Activated CD4-positive, alpha-beta T cell treated with anti-CD3 and anti-CD28 coated beads, Interleukin-2, amount 10 ng/mL, durations not matched to agents 24 days and 14 days (primary cell): ENCODE results near the gene CBFB. TPM values are rescaled to one million over a fixed set of nuclear protein-coding genes. Genes with fewer than 3 reads are reported as not detected.

Experiments
- DNase-seq: peaks from one replicate; pipeline ENCODE4 v3.0.0; 2022
- H3K27ac Mint-ChIP-seq: one replicate; pipeline ENCODE4 v1.8.0; 2022; ENCODE audit warnings: mild to moderate bottlenecking, mixed read lengths
- H3K27me3 Mint-ChIP-seq: one replicate; pipeline ENCODE4 v1.8.0; 2022; ENCODE audit warnings: mixed read lengths
- H3K36me3 Mint-ChIP-seq: one replicate; pipeline ENCODE4 v1.8.0; 2022; ENCODE audit warnings: low read depth, mild to moderate bottlenecking, mixed read lengths
- H3K4me1 Mint-ChIP-seq: one replicate; pipeline ENCODE4 v1.8.0; 2021; ENCODE audit warnings: mixed read lengths
- H3K4me3 Mint-ChIP-seq: one replicate; pipeline ENCODE4 v1.8.0; 2022; ENCODE audit warnings: mild to moderate bottlenecking, moderate library complexity, mixed read lengths
- H3K9me3 Mint-ChIP-seq: one replicate; pipeline ENCODE4 v1.8.0; 2021; ENCODE audit warnings: mixed read lengths
- intact Hi-C: fragments of 100-400 bp; cut with micrococcal nuclease; formaldehyde crosslinking; loops from one replicate; pipeline ENCODE4 v1.15.1; 2023
- total RNA-seq: library from RNA; stranded (reverse); gene quantifications from 2 replicates; pipeline ENCODE4 v1.2.3, GENCODE V29; 2022

CBFB gene
- total RNA-seq, 1 donor from 2014 or later = 163 TPM

DNA sequence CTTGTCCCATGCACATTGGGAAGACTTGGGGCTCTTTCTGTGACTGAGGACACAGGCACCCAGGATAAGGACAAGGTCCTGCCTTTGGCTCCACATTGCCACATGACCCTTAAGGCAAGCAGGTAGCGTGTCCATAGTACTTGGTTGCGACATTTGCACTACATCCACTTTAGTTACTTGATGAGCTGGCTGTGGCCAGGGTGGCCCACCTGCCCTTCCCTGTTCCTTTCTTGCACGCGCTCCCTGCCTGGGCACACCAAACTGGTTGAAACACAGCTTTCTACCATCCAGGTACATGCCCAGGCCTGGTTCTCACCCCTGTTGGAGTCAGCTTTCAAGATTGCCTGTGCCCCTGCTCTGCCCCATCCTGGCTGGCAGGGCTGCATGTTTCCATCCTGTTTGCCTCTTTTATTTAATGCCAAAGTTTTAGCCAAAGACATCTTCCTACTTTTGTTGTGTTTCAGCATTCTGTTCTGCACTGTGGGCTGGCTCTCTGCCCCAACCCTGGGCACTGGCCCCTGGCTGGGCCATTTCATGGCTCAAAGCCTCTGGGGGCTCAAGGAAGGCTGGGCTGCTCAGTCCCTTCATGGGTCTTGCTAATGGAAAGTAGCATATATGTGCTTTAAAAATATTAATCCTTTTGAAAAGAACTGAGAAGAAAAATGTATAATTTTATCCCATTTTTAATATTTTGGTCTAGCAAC, 118.6 kb downstream of the CBFB start:
- intact Hi-C loops = no loop called here
- Mint-ChIP-seq H3K36me3 (peaks cover 40% of the 10 kb centered on the region), H3K27me3 (no peaks in the 10 kb centered on the region), H3K4me3 (no peak overlapping the region), H3K9me3 (no peaks in the 10 kb centered on the region), H3K27ac (no peak overlapping the region), H3K4me1 (peaks cover 15% of the 10 kb centered on the region)
- no peak for DNase-seq

DNA sequence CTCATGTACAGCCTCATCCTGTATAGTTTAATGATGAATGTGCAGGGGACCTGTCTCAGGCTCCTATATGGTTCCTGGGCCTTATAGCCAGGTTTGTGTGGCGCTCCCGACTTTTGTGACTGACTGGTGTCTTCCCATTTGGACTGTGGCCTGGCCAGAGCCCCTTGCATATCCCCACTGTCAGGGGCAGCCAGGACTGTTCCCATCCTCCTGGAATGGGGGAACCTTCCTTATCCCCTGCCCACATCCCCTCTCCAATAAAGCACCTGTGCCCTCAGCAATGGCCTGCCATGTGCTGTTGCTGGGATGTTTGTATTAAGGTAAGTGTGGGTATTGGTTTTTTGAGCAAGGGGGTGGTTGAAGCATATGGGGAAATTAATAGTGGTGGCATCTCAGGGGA, 119.3 kb downstream of the CBFB start:
- peaks cover 21% of the 10 kb centered on the region for H3K4me1 Mint-ChIP-seq
- intact Hi-C loops = no loop called here
- H3K27ac Mint-ChIP-seq = no peak overlapping the region
- H3K9me3 Mint-ChIP-seq = no peaks in the 10 kb centered on the region
- no peaks in the 10 kb centered on the region for H3K27me3 Mint-ChIP-seq
- no peak for DNase-seq
- peak overlapping the region; percentile 4 for H3K4me3 Mint-ChIP-seq
- peaks cover 42% of the 10 kb centered on the region for H3K36me3 Mint-ChIP-seq

DNA sequence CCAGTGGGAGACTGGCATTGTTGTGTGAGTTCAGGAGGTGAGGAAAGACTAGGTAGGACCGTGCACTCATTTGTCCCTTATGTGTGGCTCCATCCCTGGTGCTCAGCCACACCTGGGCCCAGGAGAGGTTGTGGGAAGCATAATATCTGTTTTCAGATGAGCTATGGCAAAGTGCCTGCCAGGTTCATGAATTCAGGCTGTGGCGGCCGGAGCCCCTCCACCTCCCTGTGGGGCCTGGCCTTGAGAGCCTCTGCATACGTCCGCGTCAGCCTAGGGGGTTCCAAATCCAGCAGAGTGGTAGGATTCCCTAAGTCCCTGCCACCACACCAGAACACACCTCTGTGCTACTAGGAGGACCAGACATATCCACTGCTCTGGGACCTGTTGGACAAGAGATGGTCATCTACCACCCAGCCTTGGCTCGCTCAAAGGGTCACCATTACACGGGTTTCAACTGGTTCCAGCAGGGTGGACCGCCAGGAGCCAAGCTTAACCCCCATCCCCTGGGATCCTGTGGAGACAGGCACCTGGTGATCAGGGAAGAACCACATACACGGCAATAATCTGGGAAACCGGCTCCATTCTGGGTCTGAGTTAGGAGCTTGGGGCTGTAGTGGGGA, 119.8 kb downstream of the CBFB start:
- peaks cover 25% of the 10 kb centered on the region for H3K4me1 Mint-ChIP-seq
- intact Hi-C loops = no loop called here
- DNase-seq = no peak
- no peaks in the 10 kb centered on the region for H3K27me3 Mint-ChIP-seq
- H3K4me3 Mint-ChIP-seq = peak overlapping the region; percentile 57
- H3K27ac Mint-ChIP-seq = no peak overlapping the region
- H3K9me3 Mint-ChIP-seq = no peaks in the 10 kb centered on the region
- H3K36me3 Mint-ChIP-seq = peaks cover 42% of the 10 kb centered on the region

DNA sequence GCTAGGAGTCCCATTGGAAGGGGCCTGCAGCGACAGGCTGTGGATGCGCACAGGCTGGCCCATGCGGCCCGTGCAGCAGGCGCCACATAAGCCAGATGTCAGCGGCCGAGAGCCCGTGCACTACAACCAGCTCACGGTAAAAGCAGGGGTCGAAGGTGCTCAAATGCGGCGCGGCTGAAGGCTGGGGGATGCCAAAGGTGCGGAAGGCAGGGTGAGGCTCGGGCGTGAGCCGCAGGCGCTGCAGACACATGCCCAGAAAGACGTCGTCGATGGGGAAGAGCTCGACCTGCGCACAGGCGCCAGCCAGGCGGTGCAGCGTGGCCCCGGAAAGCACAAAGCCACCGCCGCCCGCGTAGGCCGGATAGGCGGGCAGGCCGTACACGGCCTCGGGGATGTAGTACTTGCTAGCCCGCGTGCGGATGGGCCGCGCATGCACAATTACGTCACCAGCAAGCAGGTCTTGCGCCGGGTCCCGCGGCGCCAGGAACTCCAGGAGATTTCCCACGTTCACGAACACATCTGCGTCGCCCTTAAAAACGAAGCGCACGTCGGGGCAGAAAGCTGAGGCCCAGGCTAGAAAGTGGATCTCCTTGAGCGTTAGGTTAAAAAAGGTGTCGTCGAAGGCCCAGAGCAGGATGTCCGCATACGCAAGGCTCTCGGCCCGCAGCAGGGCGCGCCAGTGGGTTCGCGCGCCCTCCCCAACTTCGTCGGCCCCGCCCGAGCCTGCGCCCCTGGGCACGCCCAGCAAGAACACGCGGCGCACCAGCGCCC, 120.5 kb downstream of the CBFB start:
- no peak overlapping the region for H3K27ac Mint-ChIP-seq
- H3K4me3 Mint-ChIP-seq = peak overlapping the region; percentile 57
- no peaks in the 10 kb centered on the region for H3K27me3 Mint-ChIP-seq
- no peak for DNase-seq
- intact Hi-C loops = no loop called here
- peaks cover 44% of the 10 kb centered on the region for H3K36me3 Mint-ChIP-seq
- H3K4me1 Mint-ChIP-seq = peaks cover 29% of the 10 kb centered on the region
- no peaks in the 10 kb centered on the region for H3K9me3 Mint-ChIP-seq

DNA sequence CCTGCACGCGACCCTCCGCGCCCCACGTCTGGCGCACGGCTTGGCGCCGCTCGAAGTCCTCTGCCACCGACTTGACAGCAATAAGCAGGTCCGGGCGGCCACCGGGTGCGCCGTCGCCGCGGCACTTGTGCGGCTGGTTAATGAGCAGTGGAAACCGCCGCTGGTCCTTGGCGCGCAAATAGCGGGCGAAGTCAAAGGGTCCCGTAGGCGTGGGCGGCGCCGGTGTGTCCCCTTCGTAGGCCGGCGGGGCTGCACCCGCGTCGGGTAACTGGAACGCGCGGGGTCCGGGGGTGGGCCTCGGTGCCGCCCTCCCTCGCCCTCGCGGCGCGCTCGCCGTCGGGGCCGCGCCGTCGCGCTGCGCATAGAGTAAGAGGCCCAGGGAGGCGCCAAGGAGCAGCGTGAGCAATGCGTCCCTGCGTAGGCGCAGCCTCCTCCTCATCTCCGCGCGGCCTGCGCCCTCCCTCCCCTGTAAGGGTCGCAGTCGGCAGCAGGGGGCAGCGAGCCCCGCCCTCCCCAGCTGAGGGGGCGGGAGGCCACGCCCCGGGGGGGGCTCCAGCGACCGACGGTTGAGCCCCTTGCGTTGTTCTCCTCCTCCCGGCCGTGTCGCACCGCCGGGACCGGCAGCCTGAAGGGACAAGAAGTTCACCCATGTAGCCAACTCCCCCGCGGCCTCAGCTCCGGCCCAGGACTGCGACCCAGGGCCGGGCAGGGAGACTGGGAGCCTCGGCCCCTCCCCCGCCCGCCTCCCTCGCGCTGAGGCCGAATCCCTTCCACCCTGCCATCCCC, 121.3 kb downstream of the CBFB start:
- no peaks in the 10 kb centered on the region for H3K27me3 Mint-ChIP-seq
- peak; percentile 85 for DNase-seq
- H3K27ac Mint-ChIP-seq = no peak overlapping the region
- peak overlapping the region; percentile 70 for H3K4me3 Mint-ChIP-seq
- H3K4me1 Mint-ChIP-seq = peaks cover 30% of the 10 kb centered on the region
- no peaks in the 10 kb centered on the region for H3K9me3 Mint-ChIP-seq
- intact Hi-C loops = no loop called here
- peaks cover 42% of the 10 kb centered on the region for H3K36me3 Mint-ChIP-seq

Other genes with a start within 250 kb of the CBFB start
- gene TERB1, start 227.6 kb upstream of the CBFB start, total RNA-seq = 0.37 TPM in 1 of 2 replicates, not detected in the other
- 118 and 125 TPM in 2 replicates for gene NAE1, start 198.2 kb upstream of the CBFB start, total RNA-seq
- 0.28 and 0.56 TPM in 2 replicates for gene CA7, start 184.7 kb upstream of the CBFB start, total RNA-seq
- 48.0 and 51.8 TPM in 2 replicates for gene PDP2, start 148.6 kb upstream of the CBFB start, total RNA-seq
- gene CDH16, start 110.3 kb upstream of the CBFB start, total RNA-seq = not detected in 2 replicates
- gene RRAD, start 103.6 kb upstream of the CBFB start, total RNA-seq = 1.3 TPM in 2 replicates
- 170 and 176 TPM in 2 replicates for gene CIAO2B, start 94.7 kb upstream of the CBFB start, total RNA-seq
- 30.6 and 33.6 TPM in 2 replicates for gene CES2, start 93.6 kb upstream of the CBFB start, total RNA-seq
- 6.8 and 7.0 TPM in 2 replicates for gene CES3, start 67.9 kb upstream of the CBFB start, total RNA-seq
- gene CES4A, start 40.6 kb upstream of the CBFB start, total RNA-seq = 27.0 and 27.5 TPM in 2 replicates
- 19.4 and 19.8 TPM in 2 replicates for gene PHAF1, start 80.8 kb downstream of the CBFB start, total RNA-seq
- gene B3GNT9, start 121.8 kb downstream of the CBFB start, total RNA-seq = 5.5 and 5.6 TPM in 2 replicates
- gene TRADD, start 130.8 kb downstream of the CBFB start, total RNA-seq = 28.9 and 30.1 TPM in 2 replicates
- gene FBXL8, start 130.8 kb downstream of the CBFB start, total RNA-seq = 25.1 and 30.0 TPM in 2 replicates
- 48.5 and 54.0 TPM in 2 replicates for gene HSF4, start 135.6 kb downstream of the CBFB start, total RNA-seq
- gene NOL3, start 141.4 kb downstream of the CBFB start, total RNA-seq = 31.0 and 36.7 TPM in 2 replicates
- 51.3 and 55.1 TPM in 2 replicates for gene MATCAP1, start 154.8 kb downstream of the CBFB start, total RNA-seq
- 0.12 TPM in 1 of 2 replicates, not detected in the other for gene EXOC3L1, start 161.0 kb downstream of the CBFB start, total RNA-seq
- 165 and 166 TPM in 2 replicates for gene E2F4, start 163.0 kb downstream of the CBFB start, total RNA-seq
- 8.2 and 8.7 TPM in 2 replicates for gene ELMO3, start 170.0 kb downstream of the CBFB start, total RNA-seq
- gene TMEM208, start 198.0 kb downstream of the CBFB start, total RNA-seq = 65.0 and 65.6 TPM in 2 replicates
- gene FHOD1, start 218.3 kb downstream of the CBFB start, total RNA-seq = 128 TPM in 2 replicates
- 5.3 TPM in 2 replicates for gene SLC9A5, start 219.8 kb downstream of the CBFB start, total RNA-seq